GM21786 (cell line): ENCODE measurements around the gene TAL2.

Experiments used
- ATAC-seq: cut with Tn5 transposase; IDR thresholded peaks from one replicate; pipeline ENCODE4 v1.9.1; 2021; ENCODE audit not compliant: unreplicated experiment

TAL2 gene

DNA sequence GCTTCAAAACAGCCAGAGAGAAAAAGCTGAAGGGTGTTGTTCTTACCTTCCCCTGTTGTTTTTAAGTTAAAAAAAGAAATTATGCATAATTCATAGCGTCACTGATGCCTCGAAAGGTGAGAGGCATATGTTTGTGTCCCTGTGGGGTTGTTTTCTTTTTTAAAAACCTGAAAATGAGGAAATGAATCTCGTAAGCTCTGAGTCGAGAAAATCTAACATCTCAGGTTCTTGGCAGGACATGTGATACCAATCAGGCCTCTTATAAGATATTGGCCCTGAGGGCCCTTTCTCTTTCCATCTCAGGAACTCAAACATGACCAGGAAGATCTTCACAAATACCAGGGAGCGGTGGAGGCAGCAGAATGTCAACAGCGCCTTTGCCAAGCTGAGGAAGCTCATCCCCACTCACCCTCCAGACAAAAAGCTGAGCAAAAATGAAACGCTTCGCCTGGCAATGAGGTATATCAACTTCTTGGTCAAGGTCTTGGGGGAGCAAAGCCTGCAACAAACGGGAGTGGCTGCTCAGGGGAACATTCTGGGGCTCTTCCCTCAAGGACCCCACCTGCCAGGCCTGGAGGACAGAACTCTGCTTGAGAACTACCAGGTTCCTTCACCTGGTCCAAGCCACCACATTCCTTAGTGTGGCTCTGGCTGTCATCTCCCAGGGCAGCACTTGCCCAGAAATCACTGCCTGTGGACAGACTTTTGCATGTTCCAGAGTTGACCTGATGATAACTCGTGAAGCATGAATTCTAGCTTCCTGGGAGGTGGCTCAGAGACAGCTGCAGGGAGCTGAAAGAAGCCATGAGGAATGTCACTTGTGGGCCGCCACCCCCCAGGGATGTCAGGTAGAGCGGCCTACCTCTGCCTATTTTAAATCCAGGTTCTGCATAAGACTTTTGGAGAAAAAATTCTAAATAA lies at the start of gene TAL2:
Gene TAL2 (plus strand): TSS at position 274 of the 921 bp plus-strand sequence. CDS start 40 bp downstream, at position 314.
- ATAC-seq = peak; percentile 95

GRCh38 chr9:105621001-105621400 lies 41.3 kb upstream of the TAL2 start:
- no peak for ATAC-seq

GRCh38 chr9:105625088-105625487 lies 37.2 kb upstream of the TAL2 start:
- ATAC-seq = no peak

GRCh38 chr9:105632807-105633206 lies 29.4 kb upstream of the TAL2 start:
- no peak for ATAC-seq

- no peak for ATAC-seq
Observed at GRCh38 chr9:105633411-105633810, 28.8 kb upstream of the TAL2 start.

- no peak for ATAC-seq
Observed at GRCh38 chr9:105636331-105636730, 25.9 kb upstream of the TAL2 start.

DNA sequence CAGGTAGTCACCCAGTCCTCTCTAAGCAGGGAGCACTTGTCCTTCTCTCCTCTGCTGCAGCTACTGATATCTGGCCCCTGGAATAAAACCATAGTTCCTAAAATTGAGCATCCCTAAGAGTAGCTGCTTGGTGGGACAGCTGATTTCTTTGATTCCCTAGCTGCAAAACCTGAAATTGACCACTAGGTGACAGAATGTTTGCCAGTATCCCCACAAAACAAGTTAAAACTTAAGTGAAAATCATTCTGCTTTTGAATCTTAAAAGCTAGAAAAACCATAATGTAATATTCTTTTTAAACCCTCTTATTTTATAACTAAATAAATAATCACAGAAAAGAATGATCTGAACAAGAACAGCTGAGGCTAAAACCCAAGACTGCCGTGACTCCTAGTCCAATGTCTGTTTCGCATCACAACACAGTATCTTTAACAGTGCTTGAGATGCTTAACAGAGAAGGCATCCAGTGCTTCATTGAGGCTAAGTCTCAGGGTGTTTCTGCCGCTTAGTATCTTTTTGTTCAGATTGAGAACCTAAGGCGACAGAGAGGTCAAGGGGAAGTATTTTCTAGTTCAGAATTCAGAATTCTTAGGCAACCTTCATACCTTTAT lies 24.4 kb upstream of the TAL2 start:
- no peak for ATAC-seq

GRCh38 chr9:105639936-105640335 lies 22.3 kb upstream of the TAL2 start:
- ATAC-seq = peak; percentile 47

DNA sequence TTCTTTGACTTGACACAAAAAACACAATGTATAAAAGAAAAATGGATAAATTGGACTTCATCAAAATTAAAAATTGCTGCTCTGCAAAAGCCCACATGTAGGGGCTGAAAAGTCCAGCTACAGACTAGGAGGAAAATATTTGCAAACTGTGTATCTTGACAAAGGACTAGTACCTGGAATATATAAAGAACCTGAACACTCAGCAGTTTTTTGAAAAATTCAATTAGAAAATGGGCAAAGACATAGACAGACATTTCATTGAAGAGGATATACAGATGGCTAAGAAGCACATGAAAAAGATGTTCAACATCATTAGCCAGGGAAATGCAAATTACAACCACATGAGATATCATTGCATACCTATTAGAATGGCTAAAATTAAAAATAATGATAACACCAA lies 18.5 kb upstream of the TAL2 start:
- no peak for ATAC-seq

DNA sequence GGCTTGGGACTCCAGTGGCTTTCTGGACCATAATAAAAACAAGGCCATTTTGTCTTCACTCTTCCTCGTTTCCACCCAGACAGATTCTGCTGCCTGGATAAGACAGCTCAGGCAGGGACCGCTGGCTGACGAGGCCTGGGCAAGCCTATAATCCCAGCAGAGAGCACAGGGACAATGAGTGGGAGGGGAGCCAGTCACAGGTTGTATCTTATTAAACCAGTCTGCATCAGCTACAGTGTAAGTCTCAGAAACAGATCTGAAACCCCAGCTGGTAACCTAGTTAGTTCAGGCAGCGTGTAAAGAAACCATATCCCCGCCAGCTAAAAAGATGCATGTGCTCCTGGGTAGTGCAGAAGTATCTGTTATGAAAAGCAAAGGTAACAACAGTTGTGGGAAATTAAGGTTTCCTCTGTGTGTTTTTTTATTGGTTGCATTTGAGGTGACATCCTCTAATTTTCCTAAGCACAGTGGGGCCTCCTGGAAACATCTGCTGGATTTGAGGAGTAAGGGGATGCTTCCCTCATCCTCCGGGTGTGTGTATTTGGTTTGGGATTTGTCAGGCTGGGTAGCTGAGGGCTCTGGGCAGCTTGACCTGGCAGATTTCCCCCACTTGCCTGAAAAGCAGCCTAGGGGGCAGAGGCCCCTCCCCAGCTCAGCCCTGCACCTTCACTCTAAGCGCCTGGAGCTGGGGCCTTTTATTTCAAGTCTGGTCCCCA lies 15.2 kb upstream of the TAL2 start:
- no peak for ATAC-seq

GRCh38 chr9:105647595-105648349 lies 14.5 kb upstream of the TAL2 start:
- ATAC-seq = no peak

DNA sequence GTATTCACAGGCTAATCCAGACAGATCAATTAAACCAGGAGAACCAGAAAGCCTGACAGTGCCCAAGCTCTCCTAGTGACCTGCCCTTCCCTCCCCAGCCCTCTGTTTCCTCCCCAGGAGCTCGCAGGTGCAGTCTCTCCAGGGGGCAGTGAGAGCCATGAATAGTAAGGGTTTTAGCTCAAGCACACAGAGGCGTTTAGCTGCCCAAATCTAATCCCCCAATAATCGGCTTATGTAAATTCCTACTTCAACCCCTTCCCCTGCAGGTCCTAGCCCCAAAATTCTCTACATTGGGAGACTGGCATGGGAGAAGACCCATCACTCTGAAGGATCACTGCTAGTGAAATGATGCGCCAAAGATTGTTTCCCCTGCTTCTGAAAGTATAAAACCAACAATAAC lies 10.5 kb upstream of the TAL2 start:
- no peak for ATAC-seq

DNA sequence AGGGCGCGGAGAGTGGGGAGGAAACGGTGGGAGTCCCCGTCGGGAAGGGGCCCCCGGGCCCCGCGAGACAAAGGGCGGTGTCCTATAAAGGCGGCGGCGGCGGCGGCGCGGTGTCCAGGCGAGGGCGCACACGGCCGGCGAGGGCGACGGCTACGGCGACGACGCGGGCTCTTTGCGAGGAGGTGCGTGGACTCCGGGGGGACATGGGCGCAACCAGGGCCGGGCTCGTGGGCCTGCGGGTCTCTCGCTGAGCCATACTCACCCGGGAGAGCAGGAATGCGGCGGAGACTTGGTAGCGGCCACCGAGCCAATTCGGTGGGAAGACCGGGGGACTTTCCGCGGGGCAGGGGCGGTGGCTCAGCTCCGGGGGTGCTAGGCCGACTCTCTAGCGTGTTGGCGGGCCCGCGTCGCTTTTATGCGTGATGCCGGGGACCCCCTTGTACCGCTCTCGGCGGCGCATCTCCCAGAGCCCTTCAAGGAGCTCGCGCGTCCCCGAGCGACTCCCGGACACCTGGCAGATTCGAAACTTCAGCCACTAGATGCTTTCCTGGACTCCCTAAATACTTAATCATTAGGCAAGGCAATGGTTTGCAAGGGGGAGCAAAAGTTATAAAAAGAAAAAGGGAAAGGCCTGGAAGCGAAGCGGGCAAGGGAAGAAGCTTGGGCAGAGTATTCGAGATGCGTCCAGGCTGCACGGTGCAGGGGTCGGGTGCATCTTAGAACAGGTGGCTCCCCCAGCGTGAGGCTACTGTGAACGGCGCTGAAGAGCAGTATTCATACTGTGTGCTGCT lies 5.9 kb upstream of the TAL2 start:
- peak; percentile 61 for ATAC-seq

GRCh38 chr9:105658351-105658750 lies 3.9 kb upstream of the TAL2 start:
- no peak for ATAC-seq

- no peak for ATAC-seq
Observed at GRCh38 chr9:105661011-105661410, 1.2 kb upstream of the TAL2 start.

- no peak for ATAC-seq
Observed at GRCh38 chr9:105663914-105664313, 1.7 kb downstream of the TAL2 start.

- no peak for ATAC-seq
Observed at GRCh38 chr9:105667867-105668266, 5.6 kb downstream of the TAL2 start.

- no peak for ATAC-seq
Observed at GRCh38 chr9:105670315-105670714, 8.1 kb downstream of the TAL2 start.

DNA sequence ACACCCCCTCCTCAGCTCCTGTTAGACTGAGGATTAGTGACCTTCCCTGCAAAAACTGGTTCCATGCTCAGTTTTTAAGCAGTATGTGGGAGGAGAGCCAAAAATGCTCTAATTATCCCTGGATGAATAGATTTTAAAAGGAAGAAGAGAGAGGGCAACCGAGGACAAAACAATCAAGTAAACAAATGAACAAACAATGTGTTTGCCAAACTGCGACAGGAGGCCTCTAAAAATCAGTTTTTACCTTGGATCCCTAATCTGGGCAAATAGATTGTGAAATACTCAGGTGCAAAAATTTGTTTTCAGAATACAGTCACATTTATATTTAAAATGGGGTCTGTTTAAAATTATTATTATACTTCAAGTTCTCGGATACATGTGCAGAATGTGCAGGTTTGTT lies 8.5 kb downstream of the TAL2 start:
- ATAC-seq = no peak

DNA sequence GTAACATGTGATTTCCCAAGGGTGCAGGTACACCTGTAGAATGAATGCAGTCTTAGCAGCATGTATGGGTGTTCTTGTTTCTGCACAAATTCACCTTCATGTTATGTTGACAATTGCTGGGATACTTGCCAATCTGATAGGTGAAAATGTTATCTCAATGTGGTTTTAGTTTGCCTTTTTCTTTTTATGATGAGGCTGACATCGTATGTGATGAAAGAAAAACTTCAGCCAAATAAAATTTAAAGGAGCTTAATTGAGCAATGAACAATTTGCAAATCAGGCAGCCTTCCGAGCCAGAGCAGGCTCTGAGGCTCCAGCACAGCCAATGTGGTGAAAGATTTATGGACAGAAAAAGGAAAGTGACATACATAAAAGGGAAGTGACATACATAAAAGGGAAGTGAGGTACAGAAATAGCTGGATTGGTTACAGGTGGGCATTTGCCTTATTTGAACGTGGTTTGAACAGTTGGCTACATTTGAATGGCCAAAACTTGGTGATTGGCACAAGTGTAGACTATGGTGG lies 10.5 kb downstream of the TAL2 start:
- ATAC-seq = peak; percentile 53
